HepG2 (cell line): ENCODE measurements around the gene MRPL20. TPM values are rescaled to one million over a fixed set of nuclear protein-coding genes. Genes with fewer than 3 reads are reported as not detected.

ENCODE experiments used
- ARID4A ChIP-seq: sonication (generic); formaldehyde crosslinking; IDR thresholded peaks from 2 replicates; pipeline ENCODE4 v1.5.0; 2020; ENCODE audit warnings: mild to moderate bottlenecking, missing genetic modification reagents, borderline replicate concordance
- FOXK1 ChIP-seq: sonication (generic); formaldehyde crosslinking; IDR thresholded peaks from 2 replicates; pipeline ENCODE4 v1.4.0; 2020; ENCODE audit warnings: low read depth, missing genetic modification reagents, borderline replicate concordance
- FOXO1 ChIP-seq: sonication (generic); formaldehyde crosslinking; IDR thresholded peaks from 2 replicates; pipeline ENCODE4 v1.4.0; 2020; ENCODE audit warnings: missing genetic modification reagents
- JUN ChIP-seq: sonication (generic); formaldehyde crosslinking; IDR thresholded peaks from 2 replicates; pipeline ENCODE4 v1.4.0; 2020; ENCODE audit warnings: mild to moderate bottlenecking, missing genetic modification reagents
- KLF6 ChIP-seq: IDR thresholded peaks from 2 replicates; pipeline ENCODE4 v1.8.0; 2016; ENCODE audit warnings: missing biosample characterization, missing genetic modification reagents
- PLRG1 ChIP-seq: fragments of 450-650 bp; conservative IDR thresholded peaks from 2 replicates; pipeline ENCODE4 v1.6.1; 2016
- POGZ ChIP-seq: sonication (generic); formaldehyde crosslinking; IDR thresholded peaks from 2 replicates; pipeline ENCODE4 v1.4.0; 2020; ENCODE audit warnings: mild to moderate bottlenecking, missing genetic modification reagents
- POLR2A ChIP-seq, 2 experiments: IDR thresholded peaks; 2 replicates each; pipeline ENCODE4 v1.6.1; 2011; ENCODE audit warnings: low read depth in 2 of 2, low read length in 2 of 2, mild to moderate bottlenecking in 1 of 2, moderate library complexity in 1 of 2; ENCODE audit not compliant: insufficient read depth in 1 of 2
- RBFOX2 ChIP-seq: fragments of 200-400 bp; formaldehyde crosslinking; IDR thresholded peaks from 2 replicates; pipeline ENCODE4 v1.6.1; 2017; ENCODE audit warnings: low read depth, mild to moderate bottlenecking, low read length
- RCOR2 ChIP-seq: IDR thresholded peaks from 2 replicates; pipeline ENCODE4 v1.6.1; 2016; ENCODE audit warnings: missing biosample characterization, missing genetic modification reagents
- SRSF4 ChIP-seq: fragments of 200-400 bp; formaldehyde crosslinking; IDR thresholded peaks from one replicate; pipeline ENCODE4 v1.6.1; 2018; ENCODE audit warnings: mild to moderate bottlenecking, low read depth, low read length, moderate library complexity; ENCODE audit not compliant: poor library complexity, severe bottlenecking
- TFAP4 ChIP-seq: sonication (generic); IDR thresholded peaks from 2 replicates; pipeline ENCODE4 v1.6.1; 2016; ENCODE audit warnings: low read depth, borderline replicate concordance
- THAP9 ChIP-seq: sonication (generic); formaldehyde crosslinking; IDR thresholded peaks from 2 replicates; pipeline ENCODE4; 2020; ENCODE audit warnings: missing genetic modification reagents, mild to moderate bottlenecking, borderline replicate concordance
- ZBTB44 ChIP-seq: sonication (generic); formaldehyde crosslinking; IDR thresholded peaks from 2 replicates; pipeline ENCODE4 v1.4.0; 2020; ENCODE audit warnings: missing genetic modification reagents
- ZMYM3 ChIP-seq: sonication (generic); formaldehyde crosslinking; IDR thresholded peaks from 2 replicates; pipeline ENCODE4 v1.5.1; 2020; ENCODE audit warnings: mild to moderate bottlenecking, missing genetic modification reagents
- ZNF274 ChIP-seq: sonication (generic); formaldehyde crosslinking; IDR thresholded peaks from 2 replicates; pipeline ENCODE4 v1.5.1; 2020; ENCODE audit warnings: mild to moderate bottlenecking, missing genetic modification reagents
- ZNF317 ChIP-seq: sonication (generic); formaldehyde crosslinking; IDR thresholded peaks from 2 replicates; pipeline ENCODE4 v1.5.0; 2020; ENCODE audit warnings: mild to moderate bottlenecking, missing genetic modification reagents
- ZNF775 ChIP-seq: sonication (generic); formaldehyde crosslinking; IDR thresholded peaks from 2 replicates; pipeline ENCODE4 v1.4.0; 2020; ENCODE audit warnings: missing genetic modification reagents, mild to moderate bottlenecking, moderate library complexity, borderline replicate concordance
- polyA plus RNA-seq, 8 experiments: library from polyadenylated mRNA; depleted of rRNA in 3 of 8; stranded (reverse) in 7 of 8; unstranded in 1 of 8; fragments of >200 nt; fragmentation: Illumina TruSeq in 4 of 8; extraction: Trizol in 4 of 8; gene quantifications; 2 replicates each; pipeline versions ENCODE4 v1.2.1 to v1.2.3, GENCODE V29; 2011 to 2016; ENCODE audit warnings: low read depth in 4 of 8, missing spikeins in 1 of 8, mixed read lengths in 1 of 8; ENCODE audit not compliant: insufficient read depth in 1 of 8
- total RNA-seq, 5 experiments: library from RNA; depleted of rRNA; stranded (reverse); fragments of >200 nt; fragmentation: Illumina TruSeq; extraction: Trizol; gene quantifications; 2 replicates each; pipeline ENCODE4 v1.2.3, GENCODE V29; 2016; ENCODE audit warnings: low read depth in 1 of 5

Gene MRPL20
- total and polyA plus RNA-seq, 2 of the 13 experiments (the other 11 are each of a cell fraction or from before 2014, with no cell fraction given), result 59.2 to 127 TPM

GRCh38 chr1:1435911-1436629 is 29.0 kb upstream of the MRPL20 start (continued):
- no peak for TF ChIP-seq TFAP4
- no peak for TF ChIP-seq SRSF4
- no peak for TF ChIP-seq PLRG1
- TF ChIP-seq ZNF274 (CRISPR knock-in tag), result 0 out of 2 replicates have a peak, but pooled peaks have one; percentile 25
- TF ChIP-seq ZMYM3 (CRISPR knock-in tag), result no peak
- TF ChIP-seq ZNF317, result no peak
- no peak for TF ChIP-seq ZBTB44 (CRISPR knock-in tag)
- TF ChIP-seq ARID4A (CRISPR knock-in tag), result peak; percentile 12; the same call in 1 of the 2 replicates
- no peak for TF ChIP-seq RCOR2
- no peak for TF ChIP-seq POLR2A (IDR thresholded peaks at IDR 0.05; ENCODE audit: insufficient read depth in 1 of 2, low read depth in 2 of 2, low read length in 2 of 2)
- no peak for TF ChIP-seq RBFOX2
- TF ChIP-seq FOXO1 (CRISPR knock-in tag), result no peak
- TF ChIP-seq POGZ, result no peak
- TF ChIP-seq KLF6 (CRISPR knock-in tag), result no peak
- TF ChIP-seq JUN, result 0 out of 2 replicates have a peak, but pooled peaks have one; percentile 11
- TF ChIP-seq THAP9, result no peak
- no peak for TF ChIP-seq ZNF775 (CRISPR knock-in tag)
- TF ChIP-seq FOXK1 (CRISPR knock-in tag), result no peak
